ENCODE results near the gene STX8.

STX8 gene

GRCh38 chr17:9200699-9201359 is 374.8 kb downstream of the STX8 start:
- no peak for DNase-seq
